Stimulated activated naive CD4-positive, alpha-beta T cell (primary cell): ENCODE results near the gene TEFM.
A peak's percentile ranks its signal among the peaks of the same experiment; 100 is the strongest.
"Not testable (repeated sequence)": the region's sequence is repeated elsewhere in the genome, so short reads cannot be mapped to it uniquely, and the experiment has no call there.

Source experiments
- DNase-seq, 6 experiments: peaks; one replicate each; lab custom pipeline; 2025; lab: John Stamatoyannopoulos, UW

Gene TEFM, protein sequence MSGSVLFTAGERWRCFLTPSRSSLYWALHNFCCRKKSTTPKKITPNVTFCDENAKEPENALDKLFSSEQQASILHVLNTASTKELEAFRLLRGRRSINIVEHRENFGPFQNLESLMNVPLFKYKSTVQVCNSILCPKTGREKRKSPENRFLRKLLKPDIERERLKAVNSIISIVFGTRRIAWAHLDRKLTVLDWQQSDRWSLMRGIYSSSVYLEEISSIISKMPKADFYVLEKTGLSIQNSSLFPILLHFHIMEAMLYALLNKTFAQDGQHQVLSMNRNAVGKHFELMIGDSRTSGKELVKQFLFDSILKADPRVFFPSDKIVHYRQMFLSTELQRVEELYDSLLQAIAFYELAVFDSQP

GRCh38 chr17:30906101-30906911 is at the start of gene TEFM:
Gene TEFM (minus strand): TSS chr17:30906238. CDS start chr17:30906198, 40 bp downstream.
- peak; percentile 48 to 85 (median 72) for DNase-seq

- no peak for DNase-seq
Measured at GRCh38 chr17:30954046-30954830, 48.2 kb upstream of the TEFM start.

- no peak for DNase-seq
Measured at GRCh38 chr17:30952638-30953393, 46.8 kb upstream of the TEFM start.

DNA sequence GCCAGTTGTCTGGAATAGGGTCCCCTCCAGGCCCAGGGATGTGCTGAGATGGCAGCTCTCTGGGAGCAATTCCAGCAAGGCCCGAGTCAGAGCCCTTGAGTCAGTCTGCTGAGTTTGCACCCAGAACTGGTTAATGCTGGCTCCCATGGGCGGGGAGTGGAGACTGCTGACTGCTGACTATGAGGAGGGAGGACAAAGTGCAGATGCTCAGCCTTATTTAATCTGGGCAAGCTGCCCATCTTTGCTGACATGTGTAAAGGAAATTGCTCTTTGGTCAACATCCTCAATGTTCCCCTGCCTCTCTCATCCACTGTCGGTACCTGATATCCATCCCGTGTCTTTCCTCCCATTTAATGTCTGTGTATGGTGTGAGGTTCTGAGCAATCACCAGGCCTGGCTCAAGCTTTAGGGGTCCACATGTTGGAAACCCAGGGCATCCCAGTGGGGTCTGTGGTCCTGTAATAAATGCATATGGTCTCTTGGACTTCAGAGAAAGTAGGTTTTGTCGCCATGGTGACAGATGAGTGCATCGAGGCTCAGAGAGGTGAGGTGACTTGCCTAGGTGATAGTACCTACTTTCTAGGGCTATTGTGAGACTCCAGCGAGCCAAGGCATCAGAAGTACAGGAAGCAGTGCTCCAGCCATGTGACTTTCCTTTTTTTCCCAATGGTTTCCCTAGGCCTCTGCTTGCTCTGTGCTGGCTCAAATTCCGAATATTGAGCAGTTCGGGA is 44.8 kb upstream of the TEFM start:
- DNase-seq = no peak

- DNase-seq = no peak
Measured at GRCh38 chr17:30950189-30950588, 44.2 kb upstream of the TEFM start.

DNA sequence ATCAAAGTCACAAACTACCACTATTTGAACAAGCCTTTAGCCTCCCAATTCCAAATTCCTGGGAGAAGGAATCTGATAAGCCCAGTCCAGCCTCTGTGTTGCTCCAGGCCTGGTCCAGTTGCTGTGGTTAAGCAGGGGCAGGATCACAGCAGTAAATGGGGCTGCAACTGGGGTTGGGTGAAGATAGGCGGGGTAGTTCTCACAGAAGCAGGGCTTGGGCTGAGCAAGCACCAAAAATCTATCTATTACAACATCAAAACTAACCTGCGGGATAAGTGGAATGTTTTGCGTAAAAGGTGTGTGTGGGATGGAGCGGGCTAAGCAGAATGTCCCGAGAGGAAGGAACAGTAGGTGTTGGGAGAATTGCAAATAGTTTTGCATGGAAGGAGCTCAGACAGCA is 41.8 kb upstream of the TEFM start:
- DNase-seq = no peak

DNA sequence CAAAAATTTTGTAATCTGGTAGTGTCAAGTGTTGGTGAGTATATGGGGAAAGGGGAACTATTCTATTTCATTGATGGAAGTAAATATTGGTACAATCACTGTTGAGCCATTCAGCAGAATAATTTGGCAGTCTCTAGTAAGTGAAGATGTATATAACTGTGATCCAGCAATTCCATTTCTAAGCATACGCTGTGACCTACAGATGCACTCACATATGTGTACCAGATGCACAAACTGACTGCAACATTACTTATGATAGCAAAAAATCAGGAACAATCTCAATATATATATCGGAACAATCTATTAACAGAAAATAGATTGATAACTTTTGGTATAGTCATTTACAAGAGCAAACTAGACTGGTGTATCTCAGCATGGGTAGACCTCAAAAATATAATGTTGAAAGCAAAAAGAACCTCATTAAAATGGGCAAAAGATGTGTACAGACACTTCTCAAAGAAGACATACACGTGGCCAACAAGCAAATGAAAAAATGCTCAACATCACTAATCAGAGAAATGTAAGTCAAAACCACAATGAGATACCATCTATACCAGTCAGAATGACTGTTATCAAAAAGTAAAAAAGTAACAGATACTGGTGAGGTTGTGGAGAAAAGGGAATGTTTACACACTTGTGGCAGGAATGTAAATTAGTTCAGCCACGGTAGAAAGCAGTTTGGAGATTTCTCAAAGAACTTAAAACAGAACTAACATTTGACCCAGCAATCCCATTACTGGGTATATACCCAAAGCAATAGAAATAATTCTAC is 36.5 kb upstream of the TEFM start:
- no peak for DNase-seq

DNA sequence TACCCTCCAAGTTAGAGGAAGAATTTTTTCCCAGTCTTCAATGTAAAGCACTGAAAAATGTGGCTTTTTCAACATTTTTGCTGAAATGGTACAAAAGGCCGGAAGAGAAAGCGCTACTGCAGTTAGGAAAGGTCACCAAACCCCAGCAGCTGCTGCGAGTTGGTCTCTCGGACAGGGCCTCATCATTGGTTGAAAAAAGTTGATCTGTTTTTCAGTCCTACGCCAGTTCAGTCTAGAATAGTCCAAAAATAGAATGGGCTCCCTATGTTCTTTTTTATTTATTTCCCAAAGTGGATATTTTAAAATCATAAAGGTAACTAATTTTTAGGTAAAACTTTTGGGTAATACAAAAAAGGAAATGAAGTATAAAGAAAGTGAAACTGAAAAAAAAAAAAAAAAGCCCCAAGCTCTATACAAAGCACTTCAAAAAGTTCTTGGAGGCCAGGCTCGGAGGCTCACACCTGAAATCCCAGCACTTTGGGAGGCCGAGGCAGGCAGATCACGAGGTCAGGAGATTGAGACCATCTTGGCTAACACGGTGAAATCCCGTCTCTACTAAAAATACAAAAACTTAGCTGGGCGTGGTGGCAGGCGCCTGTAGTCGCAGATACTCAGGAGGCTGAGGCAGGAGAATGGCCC is 33.1 kb upstream of the TEFM start:
- DNase-seq = no peak

- no peak for DNase-seq
Measured at GRCh38 chr17:30933966-30934365, 27.9 kb upstream of the TEFM start.

GRCh38 chr17:30931582-30931981 is 25.5 kb upstream of the TEFM start:
- not testable (repeated sequence) for DNase-seq

GRCh38 chr17:30930495-30930894 is 24.5 kb upstream of the TEFM start:
- no peak for DNase-seq

DNA sequence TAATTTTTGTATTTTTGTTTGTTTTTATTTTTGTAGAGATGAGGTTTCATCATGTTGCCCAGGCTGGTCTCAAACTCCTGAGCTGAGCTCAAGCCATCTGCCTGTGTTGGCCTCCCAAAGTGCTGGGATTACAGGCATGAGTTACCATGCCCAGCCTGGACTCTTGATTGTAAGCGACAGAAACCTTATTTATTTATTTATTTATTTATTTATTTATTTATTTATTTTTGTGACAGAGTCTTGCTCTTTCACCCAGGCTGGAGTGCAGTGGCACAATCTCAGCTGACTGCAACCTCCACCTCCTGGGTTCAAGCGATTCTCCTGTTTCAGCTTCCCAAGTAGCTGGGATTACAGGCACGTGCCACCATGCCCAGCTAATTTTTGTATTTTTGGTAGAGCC is 23.8 kb upstream of the TEFM start:
- DNase-seq = not testable (repeated sequence)

DNA sequence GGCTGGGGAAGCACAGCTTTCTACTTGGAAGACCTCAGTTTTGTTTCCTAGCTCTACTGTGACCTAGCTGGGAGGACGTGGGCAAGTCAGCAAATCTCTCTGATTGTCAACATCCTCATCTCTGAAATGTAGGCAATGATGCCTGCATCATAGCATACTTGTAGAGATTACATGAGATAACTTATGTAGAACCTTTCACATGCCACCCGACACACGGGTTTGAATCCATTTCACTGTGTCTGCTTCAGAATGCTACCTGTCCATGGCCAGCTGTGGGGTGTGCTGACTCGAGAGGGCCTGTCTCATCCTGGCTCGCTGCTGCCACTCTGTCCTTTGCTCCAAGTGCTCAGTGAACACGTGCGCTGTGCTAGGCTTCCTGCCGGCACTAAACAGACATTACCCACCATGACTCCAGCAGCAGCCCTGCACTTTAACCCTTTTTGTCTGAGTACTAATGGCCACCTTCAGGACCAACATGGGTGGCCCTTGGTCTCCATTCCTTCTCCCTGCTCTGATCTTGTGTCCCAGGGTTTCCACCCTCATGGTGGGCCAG is 23.1 kb upstream of the TEFM start:
- no peak for DNase-seq

GRCh38 chr17:30928584-30928983 is 22.5 kb upstream of the TEFM start:
- DNase-seq = no peak

- no peak for DNase-seq
Measured at GRCh38 chr17:30927756-30928155, 21.7 kb upstream of the TEFM start.

- no peak for DNase-seq
Measured at GRCh38 chr17:30926516-30926915, 20.5 kb upstream of the TEFM start.

- DNase-seq = no peak
Measured at GRCh38 chr17:30924341-30924740, 18.3 kb upstream of the TEFM start.

- peak in 1 of 6 experiments; percentile 8 for DNase-seq
Measured at GRCh38 chr17:30922235-30923030, 16.4 kb upstream of the TEFM start.
